Measurements from ENCODE around the gene ARL15.

The ARL15 gene

DNA sequence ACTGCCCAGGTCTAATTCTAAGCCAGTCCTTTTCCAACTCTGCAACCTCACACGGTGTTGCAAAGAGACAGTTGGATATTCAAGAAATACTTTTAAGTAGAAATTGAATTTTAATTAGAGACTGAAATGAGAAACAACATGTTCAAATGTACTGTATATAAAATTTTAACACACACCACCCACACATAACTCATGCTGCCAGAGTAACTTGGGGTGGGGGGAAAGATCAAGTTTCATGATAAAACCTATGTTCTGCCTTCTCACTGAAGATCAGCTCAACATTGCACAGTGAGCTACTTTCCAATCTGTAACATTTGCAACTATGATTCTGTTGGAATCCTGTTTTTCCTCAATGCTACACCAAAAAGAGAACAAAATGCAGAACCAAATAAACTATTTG lies 17.5 kb downstream of the ARL15 start:
- intact Hi-C loops (cut with DNase I), result no loop called here
- DNase-seq, result no peak

GRCh38 chr5:54291498-54291897 lies 18.9 kb downstream of the ARL15 start:
- no peak for DNase-seq
- intact Hi-C loops (cut with DNase I), result no loop called here

DNA sequence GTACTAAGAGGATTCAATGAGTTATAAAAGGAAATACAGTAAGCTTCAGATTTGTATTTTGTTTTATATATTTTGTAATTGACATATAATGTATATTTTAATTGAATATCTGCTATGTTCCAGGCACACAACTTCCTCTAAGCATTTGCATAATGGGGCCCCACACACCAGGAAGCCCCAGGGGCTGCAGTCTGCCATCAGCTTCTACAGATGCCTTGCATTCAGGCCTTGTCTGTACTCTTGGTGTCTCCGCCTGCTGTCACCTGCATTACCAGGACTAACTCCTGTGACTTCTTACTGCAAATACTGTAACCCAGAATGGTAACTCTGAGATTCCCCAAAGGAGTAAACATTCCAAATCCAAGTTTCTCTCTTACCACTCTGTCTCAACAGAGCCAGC lies 20.6 kb downstream of the ARL15 start:
- DNase-seq, result no peak
- intact Hi-C loops (cut with DNase I), result no loop called here

DNA sequence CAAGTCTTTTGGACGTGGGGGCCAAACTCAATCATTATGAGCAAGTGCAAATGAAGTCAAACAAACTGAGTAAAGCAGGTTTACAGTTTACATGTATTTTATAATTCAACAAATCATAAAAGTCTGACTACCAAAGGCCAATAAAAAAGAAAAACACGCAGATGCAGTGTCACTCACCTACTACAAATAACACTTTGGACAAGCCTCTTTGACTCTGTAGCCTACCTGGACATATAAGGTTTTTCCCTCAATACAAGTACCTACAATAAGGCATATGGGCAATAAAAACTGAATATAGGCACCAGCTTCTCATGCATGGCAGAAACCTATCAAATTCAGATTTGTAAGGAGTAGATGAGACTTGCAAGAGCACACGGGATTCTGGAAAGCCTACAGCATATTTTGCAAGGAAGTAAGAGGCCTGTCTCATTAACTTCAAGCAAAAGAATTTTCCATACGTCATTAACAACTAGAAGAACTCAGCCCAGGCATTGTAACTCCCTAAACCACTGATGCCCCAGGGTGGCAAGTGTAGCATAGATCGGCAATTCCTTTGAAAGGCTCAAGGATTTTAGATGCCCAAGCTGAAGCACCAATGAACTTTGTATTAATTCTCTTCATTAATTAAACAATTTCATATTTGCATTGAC lies 21.7 kb downstream of the ARL15 start:
- intact Hi-C loops (cut with DNase I), result no loop called here
- no peak for DNase-seq

- intact Hi-C loops (cut with DNase I), result no loop called here
- peak in 3 of 42 donors; percentile 13 to 37 (median 19) for DNase-seq
These were observed 24.7 kb downstream of the ARL15 start for GRCh38 chr5:54285686-54286085.

DNA sequence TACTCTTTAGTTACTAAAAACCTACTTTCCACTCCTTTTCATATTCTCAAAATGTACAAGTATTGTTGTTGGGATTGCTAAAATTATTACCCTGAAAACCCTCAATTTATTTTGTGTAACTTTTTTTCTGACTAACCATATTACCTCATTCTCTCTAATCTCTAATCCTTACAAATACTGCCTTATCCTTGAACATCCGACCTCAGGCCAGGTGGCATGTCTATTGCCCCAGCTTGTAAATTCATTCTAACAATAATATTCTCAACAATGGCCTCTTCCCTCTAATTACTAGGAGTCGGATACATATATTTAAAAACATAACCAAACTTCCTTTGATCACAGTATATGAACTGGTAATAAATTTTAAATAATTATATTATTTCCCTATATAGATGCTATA lies 25.8 kb downstream of the ARL15 start:
- intact Hi-C loops (cut with DNase I), result no loop called here
- no peak for DNase-seq

- intact Hi-C loops (cut with DNase I), result no loop called here
- no peak for DNase-seq
These were observed 27.5 kb downstream of the ARL15 start for GRCh38 chr5:54282876-54283275.

- no peak for DNase-seq
- intact Hi-C loops (cut with DNase I), result no loop called here
These were observed 28.2 kb downstream of the ARL15 start for GRCh38 chr5:54281960-54282692.

GRCh38 chr5:54279960-54280359 lies 30.4 kb downstream of the ARL15 start:
- intact Hi-C loops (cut with DNase I), result no loop called here

GRCh38 chr5:54278979-54279717 lies 31.2 kb downstream of the ARL15 start:
- intact Hi-C loops (cut with DNase I), result no loop called here
- no peak for DNase-seq

More at GRCh38 chr5:54279960-54280359, 30.4 kb downstream of the ARL15 start:
- DNase-seq, result no peak

GRCh38 chr5:54278036-54278830 lies 32.1 kb downstream of the ARL15 start:
- intact Hi-C loops (cut with DNase I), result no loop called here
- DNase-seq, result no peak

- intact Hi-C loops (cut with DNase I), result no loop called here
- no peak for DNase-seq
These were observed 34.3 kb downstream of the ARL15 start for GRCh38 chr5:54276048-54276447.

DNA sequence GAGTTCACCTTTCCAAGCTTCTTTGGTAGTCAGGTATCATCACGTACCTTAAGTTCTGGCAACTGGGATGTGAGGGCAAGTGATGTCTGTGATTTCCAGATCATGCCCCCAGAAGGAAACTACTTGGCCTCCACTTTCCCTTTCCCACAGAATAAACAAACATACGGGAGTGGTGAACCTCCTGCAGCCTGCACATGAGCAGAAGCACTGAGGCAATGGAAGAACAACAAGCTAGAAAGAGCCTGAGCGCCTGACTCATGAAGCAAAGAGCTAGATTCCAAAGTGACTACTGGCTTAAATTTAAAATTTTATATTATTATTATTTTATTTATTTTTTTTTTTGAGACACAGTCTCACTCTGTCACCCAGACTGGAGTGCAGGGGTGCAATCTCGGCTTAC lies 35.0 kb downstream of the ARL15 start:
- intact Hi-C loops (cut with DNase I), result no loop called here
- no peak for DNase-seq

- DNase-seq, result no peak
- intact Hi-C loops (cut with DNase I), result no loop called here
These were observed 35.4 kb downstream of the ARL15 start for GRCh38 chr5:54274944-54275343.

- no peak for DNase-seq
- intact Hi-C loops (cut with DNase I), result no loop called here
These were observed 36.7 kb downstream of the ARL15 start for GRCh38 chr5:54273715-54274114.

- no peak for DNase-seq
- intact Hi-C loops (cut with DNase I), result no loop called here
These were observed 37.6 kb downstream of the ARL15 start for GRCh38 chr5:54272746-54273145.

DNA sequence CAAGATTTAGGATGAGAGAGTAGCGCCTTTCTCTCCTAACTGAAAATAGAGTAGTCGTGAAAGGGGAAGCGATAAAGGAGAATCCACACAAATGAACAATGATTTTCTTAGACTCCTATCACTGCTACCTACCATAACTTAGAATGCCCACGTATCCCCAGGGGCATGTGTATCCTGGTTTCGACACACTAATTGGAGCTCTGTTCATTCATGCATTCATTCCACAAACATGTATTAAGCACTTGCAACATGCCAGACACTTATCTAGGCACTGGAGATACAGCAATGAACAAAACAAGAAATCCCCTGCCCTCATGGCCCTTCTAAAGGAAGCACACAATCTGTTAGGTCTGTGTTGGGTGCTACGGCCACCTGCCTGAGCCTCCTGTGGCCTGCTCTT lies 40.0 kb downstream of the ARL15 start:
- intact Hi-C loops (cut with DNase I), result no loop called here
- no peak for DNase-seq

DNA sequence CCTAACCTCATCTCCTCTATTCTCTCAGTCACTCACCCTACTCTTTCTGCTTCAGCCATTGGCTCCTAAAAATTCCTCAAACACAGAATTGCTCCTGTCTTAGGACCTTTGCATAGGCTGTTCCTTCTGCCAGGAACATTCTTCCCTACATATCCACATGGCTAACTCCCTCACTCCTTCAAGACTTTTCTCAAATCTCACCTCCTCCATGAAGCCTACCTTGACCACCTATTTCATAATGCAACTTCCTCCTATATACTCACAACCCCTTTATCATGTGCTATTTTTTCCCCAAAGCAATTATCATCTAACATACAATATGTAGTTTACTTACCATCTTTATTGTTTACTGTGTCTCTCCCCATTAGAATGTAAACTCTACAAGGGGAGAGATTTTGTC lies 45.8 kb downstream of the ARL15 start:
- no peak for DNase-seq
- intact Hi-C loops (cut with DNase I), result no loop called here

DNA sequence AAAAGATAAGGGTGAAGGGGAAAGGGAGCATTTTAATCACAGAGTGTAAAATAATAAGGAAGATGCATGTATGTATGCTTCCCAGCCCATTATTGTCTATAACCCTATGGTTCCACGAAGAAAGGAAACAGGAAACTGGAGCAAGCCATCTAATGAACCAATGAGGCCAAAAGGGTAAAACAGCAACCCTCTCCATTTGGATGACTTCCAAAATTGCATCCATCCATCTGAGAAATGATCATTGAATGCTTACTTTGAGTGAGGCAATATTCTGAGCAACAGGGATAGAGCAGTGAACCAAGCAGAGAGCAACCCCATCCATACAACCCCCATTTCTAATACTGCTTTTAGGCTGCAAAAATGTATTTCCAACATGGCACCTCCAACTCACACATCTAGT lies 46.9 kb downstream of the ARL15 start:
- intact Hi-C loops (cut with DNase I), result no loop called here
- DNase-seq, result no peak

GRCh38 chr5:54261596-54261995 lies 48.8 kb downstream of the ARL15 start:
- intact Hi-C loops (cut with DNase I), result no loop called here
- no peak for DNase-seq
